DMS79 (cell line): ENCODE data around the gene GALNT12.
A peak's percentile ranks its signal among the peaks of the same experiment; 100 is the strongest.

Experiments
- DNase-seq: peaks from one replicate; lab custom pipeline; 2025; lab: John Stamatoyannopoulos, UW

GALNT12 gene

DNA sequence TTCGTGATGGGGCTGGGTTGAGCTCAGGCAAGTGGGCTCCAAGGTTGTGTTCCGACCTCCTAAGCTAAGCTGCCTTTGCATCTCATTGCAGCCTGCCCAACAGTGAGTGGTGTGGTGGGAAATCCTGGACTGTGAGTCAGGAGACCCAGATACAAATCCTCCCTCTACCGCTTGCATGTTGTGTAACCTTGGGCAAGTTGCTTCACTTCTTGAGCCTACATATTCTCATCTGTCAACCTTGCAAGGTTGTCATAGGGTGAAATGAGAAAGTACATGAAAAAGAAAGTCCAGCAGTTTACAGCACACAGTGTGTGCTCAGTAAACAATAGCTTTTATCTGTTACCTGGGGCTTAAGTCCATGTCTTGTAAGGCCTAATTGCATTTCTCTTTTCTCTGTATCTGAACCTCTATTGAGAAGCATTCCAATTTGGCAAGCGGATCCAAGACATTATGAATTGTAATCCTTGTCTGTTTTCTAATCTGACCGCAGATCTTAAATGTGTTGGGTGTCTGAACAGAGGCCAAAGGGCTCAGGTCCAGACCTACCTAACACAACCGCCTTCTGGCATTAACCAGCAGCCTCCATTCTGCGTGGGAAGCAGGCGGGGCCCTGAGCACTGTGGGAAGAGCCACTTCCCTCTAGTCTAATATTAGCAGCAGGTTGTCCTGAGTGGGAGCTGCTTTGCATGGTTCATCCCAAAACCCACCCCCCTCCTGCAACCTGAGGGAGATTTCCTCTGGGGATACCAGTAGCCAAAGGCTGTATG is 1.8 kb upstream of the GALNT12 start:
- DNase-seq, result no peak

DNA sequence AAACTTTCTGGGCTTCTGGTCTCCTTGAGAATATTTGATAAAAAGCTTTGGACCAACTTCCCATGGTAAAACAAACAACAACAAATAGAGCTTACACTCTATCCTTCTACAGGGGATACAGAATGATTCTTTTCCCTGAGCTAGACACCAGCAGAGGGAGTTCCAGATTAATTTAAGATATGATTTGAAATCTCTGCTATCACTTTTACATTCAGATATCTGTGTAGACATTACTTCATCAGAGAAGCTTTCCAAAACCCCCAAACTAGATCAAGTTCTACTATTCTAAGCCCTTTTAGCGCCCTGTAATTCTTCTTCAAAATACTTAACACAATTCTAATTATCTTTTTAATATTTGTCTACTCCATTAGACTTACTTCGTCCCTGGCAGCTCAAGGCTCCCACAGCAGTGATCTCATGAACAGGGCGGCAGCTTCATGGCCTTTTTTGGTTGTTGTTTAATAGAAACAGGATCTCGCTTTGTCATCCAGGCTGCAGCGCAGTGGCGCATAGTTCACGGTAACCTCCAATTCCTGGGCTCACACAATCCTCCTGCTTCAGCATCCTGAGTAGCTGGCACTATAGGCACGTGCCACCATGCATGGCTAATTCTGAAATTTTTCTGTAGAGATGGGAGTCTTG is 955 bp upstream of the GALNT12 start:
- no peak for DNase-seq

- no peak for DNase-seq
Measured at GRCh38 chr9:98807814-98808195, 335 bp downstream of the GALNT12 start.

GRCh38 chr9:98808411-98808815 is 943 bp downstream of the GALNT12 start:
- peak; percentile 3 for DNase-seq

GRCh38 chr9:98808875-98809274 is 1.4 kb downstream of the GALNT12 start:
- no peak for DNase-seq

DNA sequence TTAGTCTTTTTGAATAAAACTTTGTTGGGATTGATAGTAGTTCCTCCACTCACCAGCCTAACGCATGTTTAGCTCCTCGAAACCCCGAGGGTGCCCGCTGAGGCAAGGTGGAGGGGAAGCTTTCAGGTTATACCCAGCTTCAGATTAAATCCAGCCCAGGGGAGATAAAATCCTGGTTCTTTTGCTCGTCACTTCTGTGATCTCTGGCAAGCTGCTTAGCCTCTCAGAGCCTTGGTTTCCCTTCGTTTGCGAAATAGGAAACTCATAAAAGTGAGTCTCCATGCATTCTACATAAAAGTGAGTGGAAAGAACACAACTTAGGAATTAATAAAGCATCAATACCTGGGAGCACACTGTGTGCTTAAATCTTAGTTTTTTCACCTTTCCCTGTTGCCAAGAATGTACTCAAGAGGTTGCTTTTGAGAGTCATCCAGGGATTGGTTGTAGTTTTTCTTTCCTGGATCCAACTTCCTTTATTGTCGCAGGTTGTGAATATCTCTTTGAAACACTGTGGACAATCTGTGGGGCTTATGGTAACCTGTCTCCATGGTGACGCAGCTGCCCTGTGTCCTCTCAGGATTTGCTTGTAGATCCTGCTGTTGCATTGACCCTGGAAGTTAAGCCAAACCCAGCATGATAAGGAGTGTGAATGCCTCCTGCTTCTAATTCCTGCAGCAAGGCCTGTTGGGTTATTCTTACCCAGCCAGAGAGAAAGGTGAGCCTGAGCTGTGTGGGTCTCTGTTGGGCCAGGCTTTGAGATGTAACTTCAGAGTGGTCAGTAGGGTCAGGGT is 2.0 kb downstream of the GALNT12 start:
- no peak for DNase-seq

- DNase-seq, result no peak
Measured at GRCh38 chr9:98810102-98810842, 2.8 kb downstream of the GALNT12 start.

DNA sequence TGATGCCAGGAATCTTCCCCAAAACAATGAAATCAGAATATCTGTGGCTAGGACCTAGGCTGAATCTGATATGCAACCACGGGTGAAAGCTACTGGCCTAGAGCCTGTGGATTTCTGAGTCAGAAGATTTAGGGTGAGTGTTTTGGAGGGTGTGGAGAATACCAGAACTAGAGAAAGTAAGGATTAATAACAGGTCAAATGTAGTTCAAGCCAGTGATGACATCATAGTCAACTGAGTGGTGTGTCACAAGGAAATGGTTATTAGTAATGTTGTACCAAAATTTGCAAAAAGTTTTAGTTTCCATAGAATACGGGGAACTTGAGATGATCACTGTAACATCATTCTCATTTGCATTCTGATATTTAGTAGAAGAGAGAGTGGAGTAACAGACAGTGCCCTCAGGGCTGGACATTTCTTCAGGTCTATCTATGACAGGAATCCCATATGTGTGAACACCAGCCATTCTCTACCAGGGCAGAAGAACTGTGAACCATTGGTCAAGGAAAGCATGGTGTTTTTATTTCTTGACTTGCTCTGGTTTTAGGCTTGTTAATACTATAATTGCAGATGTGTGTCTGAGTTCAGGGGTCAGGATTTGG is 3.7 kb downstream of the GALNT12 start:
- no peak for DNase-seq

DNA sequence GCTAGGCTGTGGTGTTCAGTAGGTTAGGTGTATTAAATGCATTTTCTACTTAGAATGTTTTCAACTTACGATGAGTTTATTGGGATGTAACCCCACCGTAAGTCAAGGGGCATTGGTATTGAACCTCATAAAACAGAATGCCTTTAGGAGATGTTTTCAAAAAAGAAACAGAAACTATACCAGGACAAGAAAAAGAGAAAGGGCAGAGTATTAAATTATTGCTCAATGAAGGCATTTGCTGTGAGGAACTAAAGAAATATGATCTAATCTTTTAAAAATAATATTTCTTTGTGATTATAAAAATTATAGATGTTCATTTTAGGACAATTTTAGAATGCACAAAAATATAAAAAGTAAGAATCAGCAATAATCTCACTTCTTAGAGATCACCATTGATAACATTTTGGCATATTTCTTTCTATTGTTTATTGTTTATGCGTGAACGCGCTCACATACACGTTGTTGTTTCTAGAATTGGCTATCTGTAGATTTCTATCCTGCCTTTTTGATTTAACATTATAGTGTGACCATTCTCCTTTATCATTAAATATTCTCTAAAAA is 8.0 kb downstream of the GALNT12 start:
- DNase-seq, result no peak

DNA sequence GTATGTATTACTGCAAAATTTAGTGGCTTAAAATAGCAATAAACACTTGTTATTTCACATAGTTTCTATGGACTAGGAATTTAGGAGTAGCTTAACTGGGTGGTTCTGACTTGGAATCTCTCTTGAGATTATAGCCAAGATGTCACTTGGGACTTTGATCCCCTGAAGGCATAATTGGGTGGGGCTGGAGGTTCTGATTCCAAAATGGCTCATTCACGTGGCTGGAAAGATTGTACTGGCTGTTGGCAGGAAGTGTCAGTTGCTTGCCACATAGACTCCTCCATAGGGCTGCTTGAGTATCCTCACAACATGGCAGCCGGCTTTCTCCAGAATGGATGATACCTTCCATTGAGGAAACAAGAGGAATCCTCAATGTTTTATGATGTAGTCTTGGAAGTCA is 11.3 kb downstream of the GALNT12 start:
- DNase-seq, result no peak

- DNase-seq, result no peak
Measured at GRCh38 chr9:98819231-98819630, 11.8 kb downstream of the GALNT12 start.

DNA sequence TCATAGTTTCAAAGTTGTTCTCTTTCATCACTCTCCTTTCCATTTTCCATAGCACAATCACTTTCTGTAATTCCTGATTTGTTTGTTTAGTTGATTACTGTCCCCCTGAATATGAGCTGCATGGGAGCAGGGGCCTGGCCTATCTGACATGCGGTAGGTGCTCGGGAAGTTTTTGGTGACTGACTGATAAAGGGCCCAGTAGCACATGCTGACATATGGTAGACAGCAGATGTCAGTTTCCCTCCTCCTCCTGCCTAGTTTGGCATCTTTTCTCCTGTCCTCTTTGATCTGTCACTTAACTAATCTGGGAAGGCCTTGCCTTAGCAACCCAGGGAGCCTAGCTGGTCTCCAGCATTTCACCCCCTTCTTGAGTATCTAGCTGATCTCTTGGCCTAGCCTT is 14.4 kb downstream of the GALNT12 start:
- no peak for DNase-seq

DNA sequence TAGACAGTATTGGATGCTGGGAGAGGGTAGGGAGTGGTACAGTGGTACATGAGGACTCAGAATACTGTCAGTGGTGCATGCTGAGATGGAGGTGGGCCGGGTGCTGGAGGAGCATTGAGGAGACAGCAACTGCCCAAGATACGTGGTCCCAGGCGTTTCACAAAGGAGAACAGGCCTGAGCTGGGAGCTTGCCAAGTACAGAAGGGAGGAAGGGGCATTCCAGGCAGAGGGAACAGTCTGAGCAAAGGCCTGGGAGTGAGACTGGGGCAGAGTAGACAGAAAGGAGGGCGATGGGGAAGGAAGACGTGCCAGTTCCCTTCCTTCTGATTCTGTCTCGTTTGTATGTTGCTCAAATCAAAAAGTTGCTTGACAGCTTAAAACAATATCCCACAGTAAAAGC is 15.2 kb downstream of the GALNT12 start:
- DNase-seq, result no peak

GRCh38 chr9:98823666-98824334 is 16.3 kb downstream of the GALNT12 start:
- no peak for DNase-seq

GRCh38 chr9:98825414-98825813 is 17.9 kb downstream of the GALNT12 start:
- DNase-seq, result no peak

DNA sequence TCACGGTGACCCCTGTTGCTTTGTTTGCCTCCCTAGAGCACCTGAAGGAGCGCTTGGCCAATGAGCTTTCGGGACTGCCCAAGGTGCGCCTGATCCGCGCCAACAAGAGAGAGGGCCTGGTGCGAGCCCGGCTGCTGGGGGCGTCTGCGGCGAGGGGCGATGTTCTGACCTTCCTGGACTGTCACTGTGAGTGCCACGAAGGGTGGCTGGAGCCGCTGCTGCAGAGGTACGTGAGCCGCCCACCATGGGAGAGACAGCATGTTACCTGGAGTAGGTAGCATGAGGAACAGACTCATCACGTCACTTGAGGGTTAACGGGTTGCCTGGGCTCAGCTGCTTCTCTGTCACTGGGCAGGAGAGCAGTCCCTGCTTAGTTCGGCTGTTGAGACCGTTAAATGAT is 19.2 kb downstream of the GALNT12 start:
- DNase-seq, result no peak

- no peak for DNase-seq
Measured at GRCh38 chr9:98829766-98830165, 22.3 kb downstream of the GALNT12 start.

DNA sequence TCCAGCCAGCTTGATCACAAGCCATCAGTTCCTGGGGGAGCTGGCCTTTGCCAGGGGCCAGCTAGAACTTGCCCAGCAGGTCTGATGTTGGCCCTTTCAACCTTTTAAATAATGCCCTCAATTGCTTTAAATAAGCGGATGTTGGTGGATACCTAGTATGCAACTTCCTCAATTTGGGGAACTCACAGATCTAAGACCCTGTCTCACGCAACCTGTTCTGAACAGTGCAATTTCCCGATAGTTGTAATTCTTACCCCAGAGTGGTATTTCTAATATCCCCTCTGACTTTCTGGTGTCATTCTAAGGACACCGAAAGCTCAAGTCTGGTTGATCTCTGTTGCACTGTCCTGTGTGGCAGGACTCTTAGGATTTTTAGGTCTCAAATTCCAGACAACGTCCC is 23.1 kb downstream of the GALNT12 start:
- no peak for DNase-seq

DNA sequence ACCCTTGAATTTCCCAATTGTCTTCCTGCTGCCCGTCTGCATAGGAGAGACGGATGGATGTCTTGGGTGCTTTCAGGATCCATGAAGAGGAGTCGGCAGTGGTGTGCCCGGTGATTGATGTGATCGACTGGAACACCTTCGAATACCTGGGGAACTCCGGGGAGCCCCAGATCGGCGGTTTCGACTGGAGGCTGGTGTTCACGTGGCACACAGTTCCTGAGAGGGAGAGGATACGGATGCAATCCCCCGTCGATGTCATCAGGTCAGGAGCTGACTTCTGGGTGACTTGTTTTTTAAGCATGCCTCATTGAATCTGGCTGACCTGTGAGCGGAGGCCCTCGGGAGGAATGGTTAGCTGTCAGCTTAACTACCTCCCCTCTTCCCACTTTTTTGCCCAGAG is 24.2 kb downstream of the GALNT12 start:
- no peak for DNase-seq

DNA sequence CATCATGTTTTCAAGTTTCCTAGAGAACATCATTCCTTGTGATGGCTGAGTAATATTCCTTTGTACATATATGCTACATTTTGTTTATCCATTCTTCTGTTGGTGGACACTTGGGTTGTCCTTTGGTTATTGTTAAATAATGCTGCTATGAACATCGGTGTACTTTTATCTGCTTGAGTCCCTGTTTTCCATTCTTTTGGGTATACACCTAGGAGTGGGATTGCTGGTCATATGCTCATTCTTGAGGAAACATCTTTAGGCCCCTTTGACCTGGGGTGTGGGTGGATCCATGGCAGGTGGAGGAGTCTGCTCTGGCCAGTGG is 25.3 kb downstream of the GALNT12 start:
- no peak for DNase-seq
